Measurements from ENCODE around the gene FRMD4B. TPM values are rescaled to one million over a fixed set of nuclear protein-coding genes. Genes with fewer than 3 reads are reported as not detected.

FRMD4B gene
- polyA plus RNA-seq, 1 donor = 16.1 TPM

GRCh38 chr3:69166446-69166845, 219.4 kb downstream of the FRMD4B start:
- DNase-seq = no peak

GRCh38 chr3:69165744-69166143, 220.1 kb downstream of the FRMD4B start:
- DNase-seq = no peak

GRCh38 chr3:69164296-69164695, 221.6 kb downstream of the FRMD4B start:
- no peak for DNase-seq

- DNase-seq = no peak
These were observed 223.4 kb downstream of the FRMD4B start for GRCh38 chr3:69162308-69162980.

- peak; percentile 38 for DNase-seq
These were observed 224.1 kb downstream of the FRMD4B start for GRCh38 chr3:69161587-69162307.

GRCh38 chr3:69160525-69160924, 225.4 kb downstream of the FRMD4B start:
- no peak for DNase-seq

GRCh38 chr3:69160107-69160506, 225.8 kb downstream of the FRMD4B start:
- DNase-seq = no peak

GRCh38 chr3:69149586-69149985, 236.3 kb downstream of the FRMD4B start:
- no peak for DNase-seq

GRCh38 chr3:69145688-69146087, 240.2 kb downstream of the FRMD4B start:
- DNase-seq = no peak

- no peak for DNase-seq
These were observed 241.2 kb downstream of the FRMD4B start for GRCh38 chr3:69144631-69145245.

GRCh38 chr3:69143612-69144011, 242.3 kb downstream of the FRMD4B start:
- no peak for DNase-seq

GRCh38 chr3:69142797-69143454, 243.0 kb downstream of the FRMD4B start:
- no peak for DNase-seq

GRCh38 chr3:69142090-69142489, 243.8 kb downstream of the FRMD4B start:
- DNase-seq = no peak

GRCh38 chr3:69141313-69141712, 244.6 kb downstream of the FRMD4B start:
- no peak for DNase-seq

GRCh38 chr3:69137412-69137811, 248.5 kb downstream of the FRMD4B start:
- DNase-seq = no peak

- no peak for DNase-seq
These were observed 248.9 kb downstream of the FRMD4B start for GRCh38 chr3:69137005-69137404.

- DNase-seq = no peak
These were observed 255.2 kb downstream of the FRMD4B start for GRCh38 chr3:69130689-69131088.

GRCh38 chr3:69129531-69129930, 256.4 kb downstream of the FRMD4B start:
- DNase-seq = no peak

GRCh38 chr3:69128509-69128908, 257.4 kb downstream of the FRMD4B start:
- no peak for DNase-seq

- DNase-seq = no peak
These were observed 258.9 kb downstream of the FRMD4B start for GRCh38 chr3:69126999-69127398.

GRCh38 chr3:69126216-69126615, 259.7 kb downstream of the FRMD4B start:
- no peak for DNase-seq

- DNase-seq = peak; percentile 54
These were observed 263.5 kb downstream of the FRMD4B start, which contains the start of gene LMOD3 for GRCh38 chr3:69122403-69122802. Gene LMOD3 (minus strand): TSS chr3:69122595. CDS start chr3:69122386, 209 bp downstream.

GRCh38 chr3:69121950-69122349, 263.9 kb downstream of the FRMD4B start:
- DNase-seq = no peak
